Calu3 (cell line): ENCODE results near the gene RBMXL2. TPM values are rescaled to one million over a fixed set of nuclear protein-coding genes. Genes with fewer than 3 reads are reported as not detected.

Experiments used
- BruUV-seq: library from RNA; stranded (reverse); fragments of 400-500 nt; replicated peaks from 2 replicates; lab custom pipeline; 2021; lab: Mats Ljungman, UMichigan
- CTCF ChIA-PET: fragments of 300-600 bp; sonication (Branson Sonifier 250); formaldehyde crosslinking; loops from one replicate; lab custom pipeline; 2022; ENCODE audit warnings: antibody characterized with exemption; lab: Charles Lee
- DNase-seq: peaks from one replicate; pipeline ENCODE4 v3.0.0; 2022
- H3K27ac Mint-ChIP-seq: one replicate; pipeline ENCODE4 v1.8.0; 2022; ENCODE audit warnings: mixed read lengths; ENCODE audit not compliant: unreplicated experiment
- H3K27me3 Mint-ChIP-seq: one replicate; pipeline ENCODE4 v1.8.0; 2022; ENCODE audit warnings: mixed read lengths; ENCODE audit not compliant: unreplicated experiment
- H3K36me3 Mint-ChIP-seq: one replicate; pipeline ENCODE4 v1.8.0; 2022; ENCODE audit warnings: mild to moderate bottlenecking, moderate library complexity, mixed read lengths; ENCODE audit not compliant: insufficient read depth, unreplicated experiment
- H3K4me1 Mint-ChIP-seq: one replicate; pipeline ENCODE4 v1.8.0; 2022; ENCODE audit warnings: mild to moderate bottlenecking, low read depth, mixed read lengths; ENCODE audit not compliant: unreplicated experiment
- H3K4me3 Mint-ChIP-seq: one replicate; pipeline ENCODE4 v1.8.0; 2022; ENCODE audit warnings: mild to moderate bottlenecking, low read depth, moderate library complexity, mixed read lengths; ENCODE audit not compliant: unreplicated experiment
- H3K9me3 Mint-ChIP-seq: one replicate; pipeline ENCODE4 v1.8.0; 2022; ENCODE audit warnings: low read depth, mixed read lengths; ENCODE audit not compliant: unreplicated experiment
- intact Hi-C: fragments of 100-400 bp; cut with micrococcal nuclease; formaldehyde crosslinking; loops from one replicate; pipeline ENCODE4 v1.10.0; 2022; ENCODE audit not compliant: unreplicated experiment
- total RNA-seq: library from RNA; stranded (reverse); gene quantifications from 2 replicates; pipeline ENCODE4 v1.2.3, GENCODE V29; 2022
- TF ChIP-seq, protein P1 (sequence below): fragments of 200-600 bp; IDR thresholded peaks from one replicate; pipeline ENCODE4 v1.8.0; 2022; ENCODE audit warnings: antibody characterized with exemption; ENCODE audit not compliant: unreplicated experiment

The RBMXL2 gene
- total RNA-seq, 1 experiment from 2014 or later = not detected

DNA sequence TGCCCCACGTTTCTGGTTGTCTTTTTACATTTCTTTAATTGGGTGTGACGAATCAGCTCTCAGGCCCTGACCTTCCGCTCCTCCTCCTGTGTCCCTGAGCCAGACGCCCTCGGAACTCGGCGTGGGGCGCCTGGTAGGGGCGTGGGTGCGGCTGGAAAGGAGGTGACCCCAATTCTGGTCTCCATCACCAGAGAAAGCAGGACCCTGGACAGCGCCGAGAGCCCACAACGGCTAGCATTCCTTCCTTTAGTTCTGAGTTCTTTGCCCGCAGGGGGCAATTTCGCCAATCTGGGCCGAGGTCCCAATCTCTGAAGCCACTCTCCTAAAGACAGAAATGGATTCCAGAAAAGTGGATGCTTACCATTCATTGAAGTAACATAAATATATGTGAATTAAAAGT lies 11.7 kb upstream of the RBMXL2 start:
- H3K27ac Mint-ChIP-seq = no peak overlapping the region
- CTCF ChIA-PET = no interaction called here
- no peak overlapping the region for H3K4me3 Mint-ChIP-seq
- H3K4me1 Mint-ChIP-seq = no peaks in the 10 kb centered on the region
- intact Hi-C loops = no loop called here
- no peak for DNase-seq
- no TSS peak for BruUV-seq
- no peaks in the 10 kb centered on the region for H3K36me3 Mint-ChIP-seq
- TF ChIP-seq, protein P1, sequence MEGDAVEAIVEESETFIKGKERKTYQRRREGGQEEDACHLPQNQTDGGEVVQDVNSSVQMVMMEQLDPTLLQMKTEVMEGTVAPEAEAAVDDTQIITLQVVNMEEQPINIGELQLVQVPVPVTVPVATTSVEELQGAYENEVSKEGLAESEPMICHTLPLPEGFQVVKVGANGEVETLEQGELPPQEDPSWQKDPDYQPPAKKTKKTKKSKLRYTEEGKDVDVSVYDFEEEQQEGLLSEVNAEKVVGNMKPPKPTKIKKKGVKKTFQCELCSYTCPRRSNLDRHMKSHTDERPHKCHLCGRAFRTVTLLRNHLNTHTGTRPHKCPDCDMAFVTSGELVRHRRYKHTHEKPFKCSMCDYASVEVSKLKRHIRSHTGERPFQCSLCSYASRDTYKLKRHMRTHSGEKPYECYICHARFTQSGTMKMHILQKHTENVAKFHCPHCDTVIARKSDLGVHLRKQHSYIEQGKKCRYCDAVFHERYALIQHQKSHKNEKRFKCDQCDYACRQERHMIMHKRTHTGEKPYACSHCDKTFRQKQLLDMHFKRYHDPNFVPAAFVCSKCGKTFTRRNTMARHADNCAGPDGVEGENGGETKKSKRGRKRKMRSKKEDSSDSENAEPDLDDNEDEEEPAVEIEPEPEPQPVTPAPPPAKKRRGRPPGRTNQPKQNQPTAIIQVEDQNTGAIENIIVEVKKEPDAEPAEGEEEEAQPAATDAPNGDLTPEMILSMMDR = no peak
- peaks cover 13% of the 10 kb centered on the region for H3K27me3 Mint-ChIP-seq
- H3K9me3 Mint-ChIP-seq = peaks cover 2% of the 10 kb centered on the region

DNA sequence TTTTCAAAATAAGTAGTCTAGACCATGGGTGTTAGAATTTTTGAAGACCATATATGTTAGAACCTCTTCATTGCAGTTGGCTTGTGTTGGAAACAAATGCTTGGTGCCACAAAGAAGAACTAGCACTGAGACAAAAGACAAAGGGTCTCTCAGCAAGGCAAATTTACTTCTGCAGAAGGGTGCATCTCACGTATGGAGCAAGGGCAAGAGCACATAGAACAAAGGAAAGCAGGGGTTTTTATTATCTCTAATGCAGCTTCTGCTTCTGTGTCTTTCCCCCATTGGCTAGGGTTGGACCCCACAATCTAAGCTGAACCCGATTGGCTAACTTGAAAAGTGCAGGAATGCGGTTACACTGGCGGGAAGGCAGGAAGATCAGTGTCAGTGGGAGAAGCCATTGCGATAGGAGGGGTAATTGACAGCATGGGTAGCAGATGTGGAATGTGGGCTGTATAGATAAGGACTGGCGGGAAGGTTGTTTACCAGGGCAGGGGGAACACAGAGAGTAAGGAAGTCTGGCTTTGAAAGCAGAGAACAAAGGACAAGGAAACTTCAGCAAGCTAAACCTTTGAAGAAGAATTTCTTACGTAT lies 9.2 kb upstream of the RBMXL2 start:
- CTCF ChIA-PET = no interaction called here
- Mint-ChIP-seq H3K9me3 (peaks cover 2% of the 10 kb centered on the region), H3K36me3 (no peaks in the 10 kb centered on the region), H3K27me3 (peaks cover 34% of the 10 kb centered on the region), H3K4me3 (no peak overlapping the region), H3K4me1 (no peaks in the 10 kb centered on the region), H3K27ac (no peak overlapping the region)
- intact Hi-C loops = no loop called here
- DNase-seq = no peak
- BruUV-seq = no TSS peak
- TF ChIP-seq, protein P1 = no peak

DNA sequence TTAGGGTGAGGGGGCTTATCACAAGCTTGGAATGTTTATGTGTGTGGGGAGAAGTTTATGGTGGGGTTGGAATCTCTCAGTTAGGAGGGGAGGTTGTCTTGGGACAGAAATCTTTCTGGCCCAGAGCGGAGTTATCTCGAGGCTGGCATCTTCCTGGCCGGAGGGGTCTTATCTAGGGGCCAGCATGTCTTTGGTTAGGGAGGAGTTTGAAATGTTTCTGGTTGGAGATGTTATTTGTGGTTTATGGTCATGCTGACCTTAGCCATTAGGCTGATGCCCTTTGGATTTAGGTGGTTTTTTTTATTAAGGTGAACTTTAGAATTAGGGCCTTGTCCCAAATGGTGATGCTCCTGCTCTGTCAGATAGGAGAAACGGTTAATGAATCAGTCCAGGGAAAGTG lies 7.9 kb upstream of the RBMXL2 start:
- BruUV-seq = no TSS peak
- DNase-seq = no peak

DNA sequence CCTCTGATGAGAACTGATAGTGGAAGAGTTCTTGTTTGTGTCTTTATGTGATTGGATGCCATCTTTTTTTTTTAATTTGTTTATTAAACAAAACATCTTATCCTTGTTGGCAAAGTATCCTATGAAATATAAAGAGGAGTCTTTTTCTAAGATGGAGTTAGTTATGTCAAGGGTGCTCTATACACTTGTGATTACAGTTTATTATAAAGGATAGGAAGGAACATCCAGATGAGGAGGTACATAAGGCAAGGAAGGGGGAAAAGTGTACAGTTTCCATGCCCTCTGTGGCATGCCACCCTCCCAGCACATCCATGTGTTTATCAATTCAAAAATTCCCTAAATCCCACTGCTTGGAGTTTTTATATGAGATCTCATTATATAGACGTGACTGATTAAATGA lies 7.4 kb upstream of the RBMXL2 start:
- CTCF ChIA-PET = no interaction called here

More for the DNA sequence above, 7.9 kb upstream of the RBMXL2 start:
- TF ChIP-seq, protein P1 = no peak
- intact Hi-C loops = no loop called here
- Mint-ChIP-seq H3K4me3 (no peak overlapping the region), H3K4me1 (no peaks in the 10 kb centered on the region), H3K27ac (no peak overlapping the region), H3K27me3 (peaks cover 45% of the 10 kb centered on the region), H3K9me3 (peaks cover 2% of the 10 kb centered on the region), H3K36me3 (no peaks in the 10 kb centered on the region)
- CTCF ChIA-PET = no interaction called here

More for the DNA sequence above, 7.4 kb upstream of the RBMXL2 start:
- H3K36me3 Mint-ChIP-seq = no peaks in the 10 kb centered on the region
- no peak overlapping the region for H3K4me3 Mint-ChIP-seq
- no TSS peak for BruUV-seq
- peaks cover 2% of the 10 kb centered on the region for H3K9me3 Mint-ChIP-seq
- DNase-seq = no peak
- no peak overlapping the region for H3K27ac Mint-ChIP-seq
- TF ChIP-seq, protein P1 = no peak
- peaks cover 40% of the 10 kb centered on the region for H3K27me3 Mint-ChIP-seq
- H3K4me1 Mint-ChIP-seq = no peaks in the 10 kb centered on the region
- intact Hi-C loops = no loop called here
